Panc1 (cell line): Measurements from ENCODE around the gene ANTXR1.

ENCODE experiments used
- POLR2AphosphoS5 ChIP-seq: IDR thresholded peaks from 2 replicates; pipeline ENCODE4 v1.6.1; 2012; ENCODE audit warnings: mild to moderate bottlenecking, low read depth, low read length, moderate library complexity
- TF ChIP-seq, protein P1 (sequence below): fragments of 450-650 bp; IDR thresholded peaks from 2 replicates; pipeline ENCODE4 v1.5.1; 2017; ENCODE audit warnings: mild to moderate bottlenecking
- TF ChIP-seq, protein P2 (sequence below), 2 experiments: IDR thresholded peaks; 2 replicates each; pipeline ENCODE4 v1.6.1; 2011 to 2012; ENCODE audit warnings: low read depth in 2 of 2, control low read depth in 1 of 2, low read length in 1 of 2, mild to moderate bottlenecking in 1 of 2, moderate library complexity in 1 of 2; ENCODE audit not compliant: insufficient read depth in 1 of 2

DNA sequence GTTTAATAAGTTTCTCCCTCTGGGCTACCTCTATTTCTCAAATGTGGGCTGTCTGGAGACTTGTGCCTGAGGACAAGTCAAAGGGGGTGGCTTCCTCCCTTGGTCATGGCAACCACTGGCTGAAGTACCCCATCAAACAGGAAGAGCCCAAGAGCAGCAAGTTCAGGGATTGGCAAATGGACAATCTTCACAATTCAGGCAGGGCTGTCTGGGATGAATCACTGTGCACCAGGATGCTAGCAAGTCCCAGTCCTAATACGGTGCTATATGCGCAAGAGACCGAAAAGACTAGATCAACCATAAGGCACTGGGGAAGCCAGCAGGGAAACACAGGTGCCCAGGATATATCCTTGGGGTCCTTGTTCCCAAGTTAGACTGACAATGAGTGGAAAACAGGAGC lies 75.5 kb downstream of the ANTXR1 start:
- no peak for TF ChIP-seq POLR2AphosphoS5
- TF ChIP-seq, protein P1, sequence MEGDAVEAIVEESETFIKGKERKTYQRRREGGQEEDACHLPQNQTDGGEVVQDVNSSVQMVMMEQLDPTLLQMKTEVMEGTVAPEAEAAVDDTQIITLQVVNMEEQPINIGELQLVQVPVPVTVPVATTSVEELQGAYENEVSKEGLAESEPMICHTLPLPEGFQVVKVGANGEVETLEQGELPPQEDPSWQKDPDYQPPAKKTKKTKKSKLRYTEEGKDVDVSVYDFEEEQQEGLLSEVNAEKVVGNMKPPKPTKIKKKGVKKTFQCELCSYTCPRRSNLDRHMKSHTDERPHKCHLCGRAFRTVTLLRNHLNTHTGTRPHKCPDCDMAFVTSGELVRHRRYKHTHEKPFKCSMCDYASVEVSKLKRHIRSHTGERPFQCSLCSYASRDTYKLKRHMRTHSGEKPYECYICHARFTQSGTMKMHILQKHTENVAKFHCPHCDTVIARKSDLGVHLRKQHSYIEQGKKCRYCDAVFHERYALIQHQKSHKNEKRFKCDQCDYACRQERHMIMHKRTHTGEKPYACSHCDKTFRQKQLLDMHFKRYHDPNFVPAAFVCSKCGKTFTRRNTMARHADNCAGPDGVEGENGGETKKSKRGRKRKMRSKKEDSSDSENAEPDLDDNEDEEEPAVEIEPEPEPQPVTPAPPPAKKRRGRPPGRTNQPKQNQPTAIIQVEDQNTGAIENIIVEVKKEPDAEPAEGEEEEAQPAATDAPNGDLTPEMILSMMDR: no peak
- TF ChIP-seq, protein P2, sequence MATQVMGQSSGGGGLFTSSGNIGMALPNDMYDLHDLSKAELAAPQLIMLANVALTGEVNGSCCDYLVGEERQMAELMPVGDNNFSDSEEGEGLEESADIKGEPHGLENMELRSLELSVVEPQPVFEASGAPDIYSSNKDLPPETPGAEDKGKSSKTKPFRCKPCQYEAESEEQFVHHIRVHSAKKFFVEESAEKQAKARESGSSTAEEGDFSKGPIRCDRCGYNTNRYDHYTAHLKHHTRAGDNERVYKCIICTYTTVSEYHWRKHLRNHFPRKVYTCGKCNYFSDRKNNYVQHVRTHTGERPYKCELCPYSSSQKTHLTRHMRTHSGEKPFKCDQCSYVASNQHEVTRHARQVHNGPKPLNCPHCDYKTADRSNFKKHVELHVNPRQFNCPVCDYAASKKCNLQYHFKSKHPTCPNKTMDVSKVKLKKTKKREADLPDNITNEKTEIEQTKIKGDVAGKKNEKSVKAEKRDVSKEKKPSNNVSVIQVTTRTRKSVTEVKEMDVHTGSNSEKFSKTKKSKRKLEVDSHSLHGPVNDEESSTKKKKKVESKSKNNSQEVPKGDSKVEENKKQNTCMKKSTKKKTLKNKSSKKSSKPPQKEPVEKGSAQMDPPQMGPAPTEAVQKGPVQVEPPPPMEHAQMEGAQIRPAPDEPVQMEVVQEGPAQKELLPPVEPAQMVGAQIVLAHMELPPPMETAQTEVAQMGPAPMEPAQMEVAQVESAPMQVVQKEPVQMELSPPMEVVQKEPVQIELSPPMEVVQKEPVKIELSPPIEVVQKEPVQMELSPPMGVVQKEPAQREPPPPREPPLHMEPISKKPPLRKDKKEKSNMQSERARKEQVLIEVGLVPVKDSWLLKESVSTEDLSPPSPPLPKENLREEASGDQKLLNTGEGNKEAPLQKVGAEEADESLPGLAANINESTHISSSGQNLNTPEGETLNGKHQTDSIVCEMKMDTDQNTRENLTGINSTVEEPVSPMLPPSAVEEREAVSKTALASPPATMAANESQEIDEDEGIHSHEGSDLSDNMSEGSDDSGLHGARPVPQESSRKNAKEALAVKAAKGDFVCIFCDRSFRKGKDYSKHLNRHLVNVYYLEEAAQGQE (IDR thresholded peaks at IDR 0.05; ENCODE audit: insufficient read depth in 1 of 2, low read depth in 2 of 2, low read length in 1 of 2): no peak
